Coronary artery (tissue), 2 donors: ENCODE data around the gene RTRAF.

Experiments
- DNase-seq: peaks from one replicate; pipeline ENCODE4 v3.0.0-alpha.2; 2017; ENCODE audit warnings: low spot score
- H3K27ac ChIP-seq, 2 donors: fragments of 200-600 bp; sonication (generic); one replicate each; pipeline ENCODE4 v1.5.1; 2016 to 2019
- H3K4me3 ChIP-seq: fragments of 200-600 bp; sonication (generic); 2 replicates; pipeline ENCODE4 v1.5.1; 2016; ENCODE audit warnings: mild to moderate bottlenecking, moderate library complexity
- CTCF ChIP-seq: fragments of 200-600 bp; sonication (generic); IDR thresholded peaks from one replicate; pipeline ENCODE4 v1.5.1; 2019; ENCODE audit warnings: antibody characterized with exemption

The RTRAF gene

GRCh38 chr14:51988221-51988620 lies 1.1 kb upstream of the RTRAF start:
- no peak overlapping the region for H3K27ac ChIP-seq
- H3K4me3 ChIP-seq: no peak overlapping the region

GRCh38 chr14:51990488-51990887 lies 1.1 kb downstream of the RTRAF start:
- Histone ChIP-seq H3K4me3 (peak overlapping the region; percentile 98), H3K27ac (no peak overlapping the region)
- no peak for DNase-seq
- TF ChIP-seq CTCF: no peak

More at GRCh38 chr14:51988221-51988620, 1.1 kb upstream of the RTRAF start:
- no peak for DNase-seq
- TF ChIP-seq CTCF: no peak

- no peak for TF ChIP-seq CTCF
- DNase-seq: no peak
- Histone ChIP-seq H3K27ac (no peak overlapping the region), H3K4me3 (no peak overlapping the region)
Measured at GRCh38 chr14:51993285-51993920, 4.1 kb downstream of the RTRAF start.

- H3K27ac ChIP-seq: no peak overlapping the region
- no peak overlapping the region for H3K4me3 ChIP-seq
- DNase-seq: no peak
- TF ChIP-seq CTCF: peak; percentile 56
Measured at GRCh38 chr14:51996148-51996746, 6.9 kb downstream of the RTRAF start.

- no peak for TF ChIP-seq CTCF
- DNase-seq: no peak
- no peak overlapping the region for H3K27ac ChIP-seq
- no peak overlapping the region for H3K4me3 ChIP-seq
Measured at GRCh38 chr14:51998348-51998747, 9.0 kb downstream of the RTRAF start.

- no peak for DNase-seq
- Histone ChIP-seq H3K27ac (no peak overlapping the region), H3K4me3 (no peak overlapping the region)
- TF ChIP-seq CTCF: no peak
Measured at GRCh38 chr14:51999084-51999483, 9.7 kb downstream of the RTRAF start.

GRCh38 chr14:52000019-52000582 lies 10.8 kb downstream of the RTRAF start:
- Histone ChIP-seq H3K27ac (no peak overlapping the region), H3K4me3 (no peak overlapping the region)
- TF ChIP-seq CTCF: no peak
- no peak for DNase-seq
